ENCODE data around the gene THPO. TPM values are rescaled to one million over a fixed set of nuclear protein-coding genes. Genes with fewer than 3 reads are reported as not detected.

Gene THPO
- total RNA-seq, 1 experiment from 2014 or later = not detected

GRCh38 chr3:184361932-184362667, 15.9 kb downstream of the THPO start:
- ChIA-PET CTCF (interaction anchor here (0.6 to 1.2 kb wide), 3 partner anchors 9 to 416 kb away, joined by 3 to 21 read pairs (median 4); no protein-coding TSS in a partner anchor), POLR2A (ENCODE audit: unreplicated experiment) (interaction anchor here (0.5 to 0.6 kb wide), 3 partner anchors 24 to 1281 kb away, joined by 6 to 13 read pairs (median 10); no protein-coding TSS in a partner anchor)
- ATAC-seq (peak; percentile 25), DNase-seq (peak; percentile 68)
- peak overlapping the region; percentile 85 for H3K4me2 ChIP-seq (ENCODE audit: low read length)
- BruUV-seq (replicated peaks) = TSS peak; percentile 63
- H3F3A ChIP-seq (ENCODE audit: low read length, unreplicated experiment) = no peaks in the 10 kb centered on the region
- TF ChIP-seq CTCF (conservative IDR thresholded peaks at IDR 0.05; ENCODE audit: low read depth, low read length) = no peak
- TF ChIP-seq EZH2phosphoT487 (IDR thresholded peaks at IDR 0.05; ENCODE audit: borderline replicate concordance, low read length) = no peak
- no peak for TF ChIP-seq EZH2 (IDR thresholded peaks at IDR 0.05; ENCODE audit: low read length, unreplicated experiment)
- no peaks in the 10 kb centered on the region for H3K9me3 ChIP-seq (ENCODE audit: low read length)
- peaks cover 12% of the 10 kb centered on the region for H3K36me3 ChIP-seq (ENCODE audit: low read depth, low read length)
- peaks cover 38% of the 10 kb centered on the region for H3K79me2 ChIP-seq (ENCODE audit: low read length)
- peaks cover 21% of the 10 kb centered on the region for H3K4me1 ChIP-seq (ENCODE audit: insufficient read depth, low read length)
- peak overlapping the region; percentile 92 for H3K9ac ChIP-seq (ENCODE audit: low read length)
- H3K27ac ChIP-seq (ENCODE audit: low read length) = peak overlapping the region; percentile 94
- H3K27me3 ChIP-seq (ENCODE audit: low read length) = no peaks in the 10 kb centered on the region
- H2AFZ ChIP-seq (ENCODE audit: low read length) = peak overlapping the region; percentile 77
- H3K4me3 ChIP-seq (ENCODE audit: low read length) = peak overlapping the region; percentile 84
- H4K20me1 ChIP-seq (ENCODE audit: low read length) = peaks cover 10% of the 10 kb centered on the region
- intact Hi-C loops (cut with micrococcal nuclease) = loop anchor here (1.0 to 2.0 kb wide), 3 partner anchors 17 to 63 kb away; partner anchors contain the start of genes FAM131A and PSMD2
- H3K9me2 ChIP-seq (replicated peaks; ENCODE audit: low read length) = no peaks in the 10 kb centered on the region

- POLR2A ChIA-PET (ENCODE audit: unreplicated experiment) = interaction anchor here (0.5 kb wide), 1 partner anchor 1282 kb away, joined by 13 read pairs; no protein-coding TSS in a partner anchor
- intact Hi-C loops (cut with micrococcal nuclease) = no loop called here
Measured at GRCh38 chr3:184361532-184361931, 16.5 kb downstream of the THPO start, which contains the start of the genes CLCN2 and POLR2H. Gene CLCN2 (minus strand): TSS chr3:184361605. CDS start chr3:184361479, 126 bp downstream. Gene POLR2H (plus strand): TSS chr3:184361710. CDS start chr3:184363493, 1,783 bp downstream.

More at GRCh38 chr3:184361532-184361931, 16.5 kb downstream of the THPO start, which contains the start of the genes CLCN2 and POLR2H:
- no peaks in the 10 kb centered on the region for H3K9me2 ChIP-seq (replicated peaks; ENCODE audit: low read length)
- DNase-seq = peak; percentile 63
- peak within 1 kb of the TSS; percentile 85 for H3K4me2 ChIP-seq (ENCODE audit: low read length)
- H3K79me2 ChIP-seq (ENCODE audit: low read length) = peaks cover 38% of the 10 kb centered on the region
- peaks cover 10% of the 10 kb centered on the region for H4K20me1 ChIP-seq (ENCODE audit: low read length)
- no TSS peak for BruUV-seq (replicated peaks)
- CTCF ChIA-PET = interaction anchor here (1.2 kb wide), 1 partner anchor 10 kb away, joined by 4 read pairs; no protein-coding TSS in a partner anchor
- H3K36me3 ChIP-seq (ENCODE audit: low read depth, low read length) = peaks cover 10% of the 10 kb centered on the region
- peak within 1 kb of the TSS; percentile 94 for H3K27ac ChIP-seq (ENCODE audit: low read length)
- H3K27me3 ChIP-seq (ENCODE audit: low read length) = no peaks in the 10 kb centered on the region
- H2AFZ ChIP-seq (ENCODE audit: low read length) = peak within 1 kb of the TSS; percentile 84
- TF ChIP-seq CTCF (conservative IDR thresholded peaks at IDR 0.05; ENCODE audit: low read depth, low read length) (no peak), EZH2 (IDR thresholded peaks at IDR 0.05; ENCODE audit: low read length, unreplicated experiment) (no peak), EZH2phosphoT487 (IDR thresholded peaks at IDR 0.05; ENCODE audit: borderline replicate concordance, low read length) (no peak)
- H3K4me3 ChIP-seq (ENCODE audit: low read length) = peak within 1 kb of the TSS; percentile 84
- peak; percentile 49 for ATAC-seq
- no peaks in the 10 kb centered on the region for H3K9me3 ChIP-seq (ENCODE audit: low read length)
- H3K4me1 ChIP-seq (ENCODE audit: insufficient read depth, low read length) = peaks cover 21% of the 10 kb centered on the region
- H3K9ac ChIP-seq (ENCODE audit: low read length) = peak within 1 kb of the TSS; percentile 92
- no peaks in the 10 kb centered on the region for H3F3A ChIP-seq (ENCODE audit: low read length, unreplicated experiment)

All from PC-3 (cell line).